Esophagus squamous epithelium (tissue), 5 donors: ENCODE measurements around the gene ACP6. TPM values are rescaled to one million over a fixed set of nuclear protein-coding genes. Genes with fewer than 3 reads are reported as not detected.
"Not testable (repeated sequence)": the region's sequence is repeated elsewhere in the genome, so short reads cannot be mapped to it uniquely, and the experiment has no call there.

Experiments used
- DNase-seq: peaks from one replicate; lab custom pipeline; 2025; lab: John Stamatoyannopoulos, UW
- H3K27ac ChIP-seq, 4 donors: fragments of 200-600 bp; sonication (generic); one replicate each; pipeline ENCODE4 v1.5.1; 2016 to 2019; ENCODE audit warnings: mild to moderate bottlenecking in 1 of 4
- H3K27me3 ChIP-seq, 4 donors: fragments of 200-600 bp; sonication (generic); 1 replicate in 3 of 4; 2 replicates in 1 of 4; pipeline versions ENCODE4 v1.5.1 to v1.6.0; 2017 to 2021; ENCODE audit warnings: antibody characterized with exemption in 1 of 4
- H3K36me3 ChIP-seq, 3 donors: fragments of 200-600 bp; sonication (generic); one replicate each; pipeline ENCODE4 v1.5.1; 2016 to 2019
- H3K4me1 ChIP-seq, 3 donors: fragments of 200-600 bp; sonication (generic); one replicate each; pipeline ENCODE4 v1.5.1; 2017 to 2019
- H3K4me3 ChIP-seq, 4 donors: fragments of 200-600 bp; sonication (generic); 1 replicate in 3 of 4; 2 replicates in 1 of 4; pipeline ENCODE4 v1.5.1; 2016 to 2019; ENCODE audit warnings: mild to moderate bottlenecking in 2 of 4, moderate library complexity in 1 of 4
- H3K9me3 ChIP-seq, 3 donors: fragments of 200-600 bp; sonication (generic); one replicate each; pipeline ENCODE4 v1.5.1; 2016 to 2019
- POLR2A ChIP-seq, 4 donors: fragments of 450-650 bp; IDR thresholded peaks; one replicate each; pipeline ENCODE4 v1.6.1; 2017; ENCODE audit warnings: antibody characterized with exemption in 4 of 4, mild to moderate bottlenecking in 4 of 4, moderate library complexity in 3 of 4
- WGBS, 2 donors: methylation state at CpG; one replicate each; pipeline ENCODE4 v1.1.5; 2018; 5-methylcytosine and 5-hydroxymethylcytosine counted together
- intact Hi-C: fragments of 100-400 bp; cut with DNase I; formaldehyde crosslinking; loops from one replicate; pipeline ENCODE4 v1.15.0; 2022
- total RNA-seq, 4 donors: library from RNA; depleted of rRNA; stranded (reverse); fragments of >200 nt; gene quantifications; one replicate each; pipeline ENCODE4 v1.1.0, GENCODE V29; 2016
- TF ChIP-seq, protein P1 (sequence below), 6 experiments: fragments of 450-650 bp in 4 of 6; fragments of 200-600 bp in 2 of 6; sonication (generic) in 2 of 6; IDR thresholded peaks; one replicate each; pipeline ENCODE4 v1.5.1; 2016 to 2019; ENCODE audit warnings: antibody characterized with exemption in 6 of 6, mild to moderate bottlenecking in 4 of 6, moderate library complexity in 4 of 6
- donor health status: DM: yes; HTN: yes; CAD: no.

Gene ACP6
- total RNA-seq, 4 donors from 2014 or later: 3.5 to 12.4 (median 8.4) TPM

DNA sequence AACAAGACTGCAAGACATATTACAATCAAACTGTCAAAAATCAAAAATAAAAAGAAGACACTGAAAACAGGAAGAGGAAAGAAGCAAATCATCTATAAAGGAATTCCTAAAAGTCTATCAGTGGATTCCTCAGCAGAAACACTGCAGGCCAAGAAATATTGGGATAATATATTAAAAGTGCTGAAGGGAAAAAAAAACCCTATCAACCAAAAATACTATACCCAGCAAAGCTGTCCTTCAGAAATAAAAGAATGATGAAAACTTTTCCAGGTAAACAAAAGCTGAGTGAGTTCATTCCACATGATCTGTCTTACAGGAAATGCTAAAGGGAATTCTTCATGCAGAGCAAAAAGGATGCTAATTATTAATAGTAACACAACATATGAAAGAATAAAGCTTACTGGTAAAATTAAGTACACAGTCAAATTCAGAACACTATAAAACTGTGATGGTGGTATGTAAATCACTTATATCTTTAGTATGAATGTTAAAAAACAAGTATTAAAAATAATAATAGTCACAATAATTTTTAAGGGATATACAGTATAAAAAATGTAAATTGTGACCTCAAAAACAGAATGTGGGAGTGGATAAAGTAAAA lies 12.9 kb upstream of the ACP6 start:
- no peak for DNase-seq
- intact Hi-C loops: no loop called here
- no peak overlapping the region for H3K27ac ChIP-seq

DNA sequence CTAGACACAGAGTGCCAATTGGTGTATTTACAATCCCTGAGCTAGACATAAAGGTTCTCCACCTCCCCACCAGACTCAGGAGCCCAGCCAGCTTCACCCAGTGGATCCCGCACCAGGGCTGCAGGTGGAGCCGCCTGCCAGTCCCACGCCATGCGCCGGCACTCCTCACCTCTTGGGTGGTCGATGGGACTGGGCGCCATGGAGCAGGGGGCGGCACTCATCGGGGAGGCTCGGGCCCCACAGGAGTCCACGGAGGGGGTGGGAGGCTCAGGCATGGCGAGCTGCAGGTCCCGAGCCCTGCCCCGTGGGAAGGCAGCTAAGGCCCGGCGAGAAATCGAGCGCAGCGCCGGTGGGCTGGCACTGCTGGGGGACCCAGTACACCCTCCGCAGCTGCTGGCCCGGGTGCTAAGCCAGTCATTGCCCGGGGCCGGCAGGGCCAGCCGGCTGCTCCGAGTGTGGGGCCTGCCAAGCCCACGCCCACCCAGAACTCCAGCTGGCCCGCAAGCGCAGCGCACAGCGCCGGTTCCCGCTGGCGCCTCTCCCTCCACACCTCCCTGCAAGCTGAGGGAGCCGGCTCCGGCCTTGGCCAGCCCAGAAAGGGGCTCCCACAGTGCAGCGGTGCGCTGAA lies 10.4 kb upstream of the ACP6 start:
- DNase-seq, H3K4me1 ChIP-seq, H3K4me3 ChIP-seq, H3K36me3 ChIP-seq, H3K27ac ChIP-seq, H3K27me3 ChIP-seq, intact Hi-C loops: not testable (repeated sequence)
- peaks cover 0 to 44% (median 12%) of the 10 kb centered on the region in 3 donors for H3K9me3 ChIP-seq
- WGBS, 2 donors: 100% methylated on average over 3 of the region's 38 CpGs; no CpG with 5 or more reads in 1 of the 2 donors

More for the DNA sequence above, 12.9 kb upstream of the ACP6 start:
- H3K27me3 ChIP-seq: no peaks in the 10 kb centered on the region
- no peaks in the 10 kb centered on the region for H3K36me3 ChIP-seq
- H3K4me1 ChIP-seq: no peaks in the 10 kb centered on the region
- no peak overlapping the region for H3K4me3 ChIP-seq
- peaks cover 0 to 28% (median 12%) of the 10 kb centered on the region in 3 donors for H3K9me3 ChIP-seq
- TF ChIP-seq, protein P1, sequence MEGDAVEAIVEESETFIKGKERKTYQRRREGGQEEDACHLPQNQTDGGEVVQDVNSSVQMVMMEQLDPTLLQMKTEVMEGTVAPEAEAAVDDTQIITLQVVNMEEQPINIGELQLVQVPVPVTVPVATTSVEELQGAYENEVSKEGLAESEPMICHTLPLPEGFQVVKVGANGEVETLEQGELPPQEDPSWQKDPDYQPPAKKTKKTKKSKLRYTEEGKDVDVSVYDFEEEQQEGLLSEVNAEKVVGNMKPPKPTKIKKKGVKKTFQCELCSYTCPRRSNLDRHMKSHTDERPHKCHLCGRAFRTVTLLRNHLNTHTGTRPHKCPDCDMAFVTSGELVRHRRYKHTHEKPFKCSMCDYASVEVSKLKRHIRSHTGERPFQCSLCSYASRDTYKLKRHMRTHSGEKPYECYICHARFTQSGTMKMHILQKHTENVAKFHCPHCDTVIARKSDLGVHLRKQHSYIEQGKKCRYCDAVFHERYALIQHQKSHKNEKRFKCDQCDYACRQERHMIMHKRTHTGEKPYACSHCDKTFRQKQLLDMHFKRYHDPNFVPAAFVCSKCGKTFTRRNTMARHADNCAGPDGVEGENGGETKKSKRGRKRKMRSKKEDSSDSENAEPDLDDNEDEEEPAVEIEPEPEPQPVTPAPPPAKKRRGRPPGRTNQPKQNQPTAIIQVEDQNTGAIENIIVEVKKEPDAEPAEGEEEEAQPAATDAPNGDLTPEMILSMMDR (IDR thresholded peaks at IDR 0.05): no peak
- no peak for TF ChIP-seq POLR2A (IDR thresholded peaks at IDR 0.05)

DNA sequence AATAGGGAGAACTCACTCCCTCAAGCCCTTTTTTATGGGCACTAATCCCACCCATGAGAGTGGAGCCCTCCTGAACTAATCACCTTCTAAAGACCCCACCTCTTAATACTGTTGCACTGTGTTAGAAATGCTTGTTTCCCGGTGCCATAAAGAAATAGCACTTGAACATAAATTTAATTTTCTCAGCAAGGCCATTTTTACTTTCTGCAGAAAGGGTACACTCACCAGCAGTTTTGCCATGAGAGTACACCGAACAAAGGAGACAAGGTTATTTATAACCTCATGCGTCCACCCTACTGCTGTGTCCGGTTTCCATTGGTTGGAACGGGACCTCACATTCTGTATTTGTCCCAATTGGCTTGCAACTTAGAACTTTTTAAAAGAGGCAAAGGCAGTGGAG lies 7.4 kb upstream of the ACP6 start:
- H3K27me3 ChIP-seq, DNase-seq, intact Hi-C loops, H3K36me3 ChIP-seq, H3K4me1 ChIP-seq, H3K4me3 ChIP-seq, H3K27ac ChIP-seq: not testable (repeated sequence)
- 89 to 98% methylated on average over 5 of the region's 5 CpGs for WGBS, 2 donors
- peaks cover 0 to 38% (median 0%) of the 10 kb centered on the region in 3 donors for H3K9me3 ChIP-seq

DNA sequence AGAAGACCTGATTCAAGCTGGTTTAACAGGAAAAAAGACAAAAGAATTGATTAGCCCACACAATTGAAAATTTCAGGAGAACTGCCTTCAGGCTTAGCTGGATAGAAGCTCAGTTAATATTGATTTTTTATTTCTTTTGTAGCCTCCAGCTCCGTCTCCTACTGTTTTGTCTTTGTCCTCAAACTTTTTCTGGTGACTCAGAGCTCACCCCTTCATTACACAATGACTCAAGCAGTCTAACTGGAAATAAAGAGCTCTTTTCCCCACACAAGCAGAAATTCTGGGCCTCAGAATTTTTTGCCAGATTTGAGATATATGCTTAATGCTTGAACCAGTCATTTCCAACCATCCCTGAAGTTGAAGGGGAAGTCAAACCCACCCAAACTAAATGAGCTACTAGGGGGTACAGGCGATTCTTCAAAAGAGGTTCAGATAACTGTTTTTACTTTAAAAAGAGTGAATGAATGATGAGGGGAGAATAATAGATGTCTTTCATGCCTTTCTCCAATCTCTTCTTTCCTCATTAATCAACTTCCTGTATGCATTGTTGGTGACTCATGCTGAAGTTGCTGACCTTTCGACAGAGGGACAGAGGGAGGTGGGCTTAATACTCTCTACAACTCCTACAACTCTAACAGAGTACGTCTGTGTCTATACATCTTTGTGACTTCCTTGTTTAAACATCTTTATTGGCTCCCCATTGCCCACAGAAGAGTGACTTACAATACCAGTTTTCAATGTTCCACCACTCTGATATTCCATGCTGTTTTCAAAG lies 6.2 kb upstream of the ACP6 start:
- H3K27me3 ChIP-seq: no peaks in the 10 kb centered on the region
- H3K36me3 ChIP-seq: no peaks in the 10 kb centered on the region
- intact Hi-C loops: no loop called here
- no peak overlapping the region for H3K4me3 ChIP-seq
- peak overlapping the region in 1 of 4 donors; percentile 21 for H3K27ac ChIP-seq
- peaks cover 0 to 29% (median 0%) of the 10 kb centered on the region in 3 donors for H3K9me3 ChIP-seq
- WGBS, 2 donors: 30 to 33% methylated on average over 4 of the region's 4 CpGs
- H3K4me1 ChIP-seq: peaks cover 0 to 8% (median 0%) of the 10 kb centered on the region in 3 donors
- no peak for TF ChIP-seq POLR2A (IDR thresholded peaks at IDR 0.05)
- TF ChIP-seq, protein P1 (IDR thresholded peaks at IDR 0.05): no peak
- DNase-seq: no peak

DNA sequence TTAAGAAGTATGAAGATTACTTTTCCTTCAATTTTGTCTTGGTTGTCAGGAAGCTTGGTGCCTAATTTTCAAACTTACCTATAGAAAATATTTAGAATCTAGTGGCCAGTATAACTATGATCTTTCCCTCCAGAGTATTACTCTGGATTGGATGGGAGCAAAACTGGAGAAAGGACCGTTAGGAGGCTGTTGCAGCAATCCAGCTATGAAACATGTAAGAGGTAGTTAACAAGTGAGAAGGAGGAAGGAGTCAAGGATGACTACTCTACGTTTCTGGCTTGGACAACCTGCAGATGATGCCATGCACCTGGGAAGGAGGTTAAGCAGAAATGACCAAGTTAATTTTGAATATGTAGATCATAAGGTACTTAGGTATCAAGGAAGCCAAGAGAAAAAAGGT lies 3.5 kb upstream of the ACP6 start:
- Histone ChIP-seq H3K4me3 (no peak overlapping the region), H3K9me3 (peaks cover 0 to 21% (median 0%) of the 10 kb centered on the region in 3 donors), H3K27me3 (peaks cover 0 to 3% (median 0%) of the 10 kb centered on the region in 4 donors), H3K27ac (no peak overlapping the region), H3K4me1 (peaks cover 0 to 25% (median 5%) of the 10 kb centered on the region in 3 donors), H3K36me3 (no peaks in the 10 kb centered on the region)
- WGBS, 2 donors: 60 to 63% methylated on average over 2 of the region's 2 CpGs
- intact Hi-C loops: no loop called here
- no peak for TF ChIP-seq POLR2A (IDR thresholded peaks at IDR 0.05)
- TF ChIP-seq, protein P1 (IDR thresholded peaks at IDR 0.05): no peak
- DNase-seq: no peak

DNA sequence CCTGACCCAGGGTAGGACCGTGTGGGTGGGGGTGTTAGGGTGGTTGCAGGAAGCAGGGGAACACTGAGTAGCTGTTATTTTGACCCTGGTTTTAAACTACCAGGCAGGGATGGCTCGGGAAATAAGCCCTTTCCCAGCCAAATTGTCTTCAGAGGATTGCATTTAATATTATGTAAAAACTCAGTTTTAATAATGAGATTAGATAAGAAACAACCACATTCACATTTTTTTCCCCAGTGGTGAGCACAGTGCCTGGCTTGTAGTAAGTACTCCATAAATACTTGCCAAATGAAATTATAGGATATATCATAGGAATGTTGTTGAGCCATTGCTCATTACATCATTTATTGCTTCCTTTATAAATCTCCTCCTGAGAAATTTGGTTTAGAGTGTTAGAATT lies 3.1 kb upstream of the ACP6 start:
- intact Hi-C loops: no loop called here
- no peaks in the 10 kb centered on the region for H3K36me3 ChIP-seq
- 50 to 59% methylated on average over 2 of the region's 2 CpGs for WGBS, 2 donors
- no peak for TF ChIP-seq POLR2A (IDR thresholded peaks at IDR 0.05)
- TF ChIP-seq, protein P1 (IDR thresholded peaks at IDR 0.05): no peak
- H3K9me3 ChIP-seq: peaks cover 0 to 17% (median 0%) of the 10 kb centered on the region in 3 donors
- H3K27ac ChIP-seq: no peak overlapping the region
- no peak for DNase-seq
- no peak overlapping the region for H3K4me3 ChIP-seq
- H3K27me3 ChIP-seq: peaks cover 0 to 3% (median 0%) of the 10 kb centered on the region in 4 donors
- peaks cover 0 to 29% (median 6%) of the 10 kb centered on the region in 3 donors for H3K4me1 ChIP-seq
